ENCODE results near the gene RSPH3.

GRCh38 chr6:159043947-159044346, 43.9 kb upstream of the RSPH3 start:
- TF ChIP-seq GATA2 (IDR thresholded peaks at IDR 0.05; ENCODE audit: low read depth, low read length) (no peak), GATA3 (IDR thresholded peaks at IDR 0.05; ENCODE audit: low read depth, low read length) (no peak)
